Esophagus mucosa (tissue), 1 donor: ENCODE results near the gene UAP1. TPM values are rescaled to one million over a fixed set of nuclear protein-coding genes. Genes with fewer than 3 reads are reported as not detected.
"Not testable (repeated sequence)": the region's sequence is repeated elsewhere in the genome, so short reads cannot be mapped to it uniquely, and the experiment has no call there.

Source experiments
- ATAC-seq: fragments of 200-7000 bp; cut with Tn5 transposase; one replicate; pipeline ENCODE4 v1.9.1; 2020
- total RNA-seq: library from RNA; stranded (reverse); gene quantifications from one replicate; pipeline ENCODE4 v1.2.4, GENCODE V29; 2023
- donor health status: DM: yes; HTN: yes; CAD: no.

The UAP1 gene
- total RNA-seq, 1 donor from 2014 or later = 40.5 TPM

DNA sequence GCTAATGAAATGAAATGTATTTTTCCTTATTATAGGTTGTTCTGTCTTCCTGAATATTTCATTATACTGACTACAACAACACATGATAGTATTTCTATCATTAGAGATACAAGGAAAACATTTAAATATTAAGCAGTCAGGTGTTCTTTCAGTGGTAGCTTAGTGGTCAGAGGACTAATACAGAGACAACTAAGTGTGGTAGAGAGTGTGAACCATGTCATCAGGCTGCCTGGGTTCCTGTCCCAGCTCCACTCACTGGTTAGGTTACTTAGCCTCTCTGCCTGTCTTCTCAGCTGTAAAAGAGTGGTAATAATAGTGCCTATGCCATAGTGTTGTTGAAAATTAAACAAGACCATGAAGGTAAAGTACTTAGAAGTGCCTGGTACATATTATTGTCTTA, 3.9 kb downstream of the UAP1 start:
- no peak for ATAC-seq

DNA sequence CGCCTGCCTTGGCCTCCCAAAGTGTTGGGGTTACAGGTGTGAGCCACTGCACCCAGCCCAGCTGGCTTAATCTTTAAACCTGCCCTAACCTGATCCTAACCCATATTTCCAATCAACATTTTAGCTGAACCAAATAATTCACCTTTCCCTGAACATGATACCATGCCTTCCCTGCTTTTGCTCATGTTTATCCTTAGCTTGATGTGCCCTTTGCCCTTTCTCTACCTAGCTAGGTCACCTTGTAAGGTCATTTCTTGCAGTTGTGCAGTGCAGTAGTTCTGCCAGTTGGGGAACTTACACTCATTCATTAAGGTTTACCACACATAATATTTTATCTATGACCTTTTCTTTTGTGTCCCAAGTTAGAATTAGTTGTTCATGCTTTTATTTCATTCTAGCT, 5.3 kb downstream of the UAP1 start:
- no peak for ATAC-seq

DNA sequence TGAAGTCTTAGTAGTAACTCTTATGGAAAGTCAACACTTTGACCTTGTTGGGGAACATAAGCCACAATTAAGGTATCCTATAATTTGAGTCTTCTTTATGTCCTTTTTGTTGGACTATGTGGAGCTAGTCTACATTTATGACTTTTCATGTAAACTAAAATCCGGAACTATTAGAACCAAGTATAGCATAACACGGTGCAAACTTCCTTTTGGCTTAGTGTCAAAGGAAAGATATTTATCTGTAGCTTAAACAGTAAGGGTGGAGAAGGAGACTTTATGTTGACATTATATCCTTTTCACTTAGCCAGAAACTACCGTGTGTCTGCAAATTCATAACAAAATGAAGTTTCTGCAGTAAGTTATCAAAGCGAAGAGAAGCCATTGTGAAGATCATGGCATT, 7.3 kb downstream of the UAP1 start:
- ATAC-seq = no peak

DNA sequence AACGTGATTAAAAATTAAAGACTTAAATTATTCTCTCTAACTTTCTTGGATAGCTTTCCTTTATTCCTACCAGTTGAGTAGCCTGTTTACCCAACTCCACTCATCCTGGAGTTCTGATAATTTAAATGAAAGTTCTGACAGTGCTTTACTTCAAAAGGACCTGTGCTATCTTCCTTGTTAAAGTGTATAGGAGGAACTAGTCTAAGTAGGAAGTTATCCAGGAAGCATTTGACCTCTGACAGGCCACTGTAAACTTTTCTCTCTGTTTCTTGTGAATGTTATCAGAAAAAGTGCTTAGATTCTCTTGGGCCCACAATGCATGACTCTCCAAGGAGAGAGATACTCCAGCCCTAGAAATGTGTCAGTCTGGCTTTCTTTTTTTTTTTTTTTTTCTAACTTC, 9.2 kb downstream of the UAP1 start:
- no peak for ATAC-seq

DNA sequence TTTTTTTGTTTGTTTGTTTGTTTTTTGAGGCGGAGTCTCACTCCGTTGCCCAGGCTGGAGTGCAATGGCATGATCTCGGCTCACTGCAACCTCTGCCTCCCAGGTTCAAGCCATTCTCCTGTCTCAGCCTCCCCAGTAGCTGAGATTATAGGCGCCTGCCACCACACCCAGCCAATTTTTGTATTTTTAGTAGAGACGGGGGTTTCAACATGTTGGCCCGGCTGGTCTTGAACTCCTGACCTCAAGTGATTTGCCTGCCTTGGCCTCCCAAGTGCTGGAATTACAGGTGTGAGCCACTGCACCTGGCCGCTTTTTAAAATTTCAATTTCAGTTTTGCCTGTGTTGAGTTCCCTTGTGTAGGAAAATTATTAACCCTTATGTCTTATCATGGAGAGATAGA, 9.6 kb downstream of the UAP1 start:
- ATAC-seq = not testable (repeated sequence)

DNA sequence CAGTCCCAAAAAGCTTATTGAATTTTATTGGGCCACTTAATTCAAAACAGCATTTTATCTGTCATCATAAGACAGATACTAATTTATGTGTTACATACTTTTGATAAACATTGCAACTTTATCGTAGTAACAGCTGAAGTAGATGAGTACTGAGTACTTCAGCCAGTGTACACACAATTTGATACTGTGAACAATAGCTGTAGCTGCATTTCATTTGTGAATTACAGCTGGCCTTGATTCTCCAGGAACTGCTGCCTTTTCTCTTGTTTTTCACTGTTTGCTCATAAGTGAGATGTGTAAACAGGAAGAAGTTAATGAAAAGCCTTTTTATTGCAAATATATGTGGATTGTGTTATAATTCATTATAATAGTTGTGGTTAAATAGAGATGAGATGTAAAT, 10.2 kb downstream of the UAP1 start:
- no peak for ATAC-seq

DNA sequence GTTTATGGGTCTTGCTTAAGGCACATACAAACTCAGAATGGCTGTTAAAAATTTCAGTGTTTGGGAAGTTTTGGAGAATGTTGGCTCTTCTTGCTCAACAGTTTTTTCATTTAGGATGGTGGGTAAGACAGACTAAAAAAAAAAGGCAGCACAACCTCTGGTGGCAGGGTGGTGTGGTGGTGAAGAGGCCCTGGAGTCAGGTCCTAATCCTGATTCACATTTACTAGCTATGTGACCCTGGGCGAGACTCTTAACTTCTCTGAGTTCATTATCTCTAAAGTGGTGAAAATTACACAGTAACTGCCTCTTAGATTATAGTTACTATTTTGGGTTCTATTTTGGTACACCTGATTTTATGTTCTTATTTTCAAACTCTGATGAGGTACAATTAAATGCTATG, 11.6 kb downstream of the UAP1 start:
- no peak for ATAC-seq

DNA sequence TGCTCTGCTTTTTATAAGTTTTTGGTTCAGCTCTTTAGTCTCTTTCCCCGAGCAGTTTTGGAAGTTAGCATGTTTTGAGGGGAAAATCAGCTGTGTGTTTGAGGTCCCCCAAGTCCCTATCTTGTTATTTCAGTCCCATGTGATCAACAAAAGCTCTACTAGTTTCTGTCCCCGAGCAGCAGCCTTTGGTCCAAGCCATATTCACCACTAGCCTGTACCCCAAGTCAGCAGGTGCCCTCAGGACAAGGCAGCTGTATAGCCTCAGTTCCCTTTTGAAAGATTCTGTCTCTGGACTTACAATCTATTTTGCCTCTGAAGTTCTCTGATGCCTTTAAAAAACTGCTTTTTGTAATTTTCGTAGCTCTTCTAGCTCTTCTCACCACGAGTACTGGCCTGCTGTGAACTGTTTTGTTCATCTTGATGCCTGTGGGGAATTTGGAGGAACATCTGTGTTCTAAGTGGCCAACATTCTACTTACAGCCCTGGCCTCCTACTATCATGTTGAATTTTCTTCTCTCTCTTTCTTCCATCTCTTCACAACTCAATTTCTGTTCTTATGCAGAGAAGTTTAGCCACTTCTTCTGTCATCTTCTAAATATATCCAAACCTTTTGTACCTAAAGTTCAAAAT, 16.7 kb downstream of the UAP1 start:
- ATAC-seq = no peak

DNA sequence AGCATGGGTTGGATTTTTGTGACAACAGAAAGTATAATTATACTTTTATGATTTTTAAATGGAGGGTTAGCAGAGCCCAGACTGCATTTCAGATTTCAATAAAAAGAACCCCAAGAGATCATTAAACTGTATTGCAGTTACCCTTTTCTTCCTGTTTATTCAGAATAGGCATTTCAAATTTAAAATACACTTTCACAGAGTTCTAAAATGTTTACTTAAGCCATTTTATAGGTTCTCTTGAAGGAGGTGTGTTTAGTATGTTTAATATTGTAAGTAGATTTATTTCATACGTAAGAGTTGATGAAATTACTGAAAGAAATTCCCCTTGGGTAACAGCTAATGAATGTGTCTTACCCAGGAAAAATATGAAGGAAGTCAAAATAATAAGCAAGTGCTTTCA, 17.4 kb downstream of the UAP1 start:
- ATAC-seq = no peak

DNA sequence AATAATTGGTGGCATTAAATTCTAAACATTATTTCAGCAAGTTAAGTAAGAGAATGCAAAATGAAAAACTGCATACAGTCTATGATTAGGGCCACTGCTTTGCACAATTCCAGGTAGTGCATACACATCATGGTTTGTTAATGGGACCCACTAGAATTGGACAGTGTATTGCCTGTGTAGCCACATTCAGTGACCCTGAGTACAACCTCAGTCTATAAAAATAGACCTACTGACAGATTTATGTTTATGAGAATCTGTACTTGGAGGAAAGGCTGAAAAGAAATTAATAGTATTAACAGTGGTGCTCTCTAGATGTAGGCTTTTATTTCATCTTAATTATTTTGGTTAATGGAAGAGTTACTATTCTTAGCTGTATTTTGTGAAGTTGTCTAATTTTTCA, 18.8 kb downstream of the UAP1 start:
- no peak for ATAC-seq

DNA sequence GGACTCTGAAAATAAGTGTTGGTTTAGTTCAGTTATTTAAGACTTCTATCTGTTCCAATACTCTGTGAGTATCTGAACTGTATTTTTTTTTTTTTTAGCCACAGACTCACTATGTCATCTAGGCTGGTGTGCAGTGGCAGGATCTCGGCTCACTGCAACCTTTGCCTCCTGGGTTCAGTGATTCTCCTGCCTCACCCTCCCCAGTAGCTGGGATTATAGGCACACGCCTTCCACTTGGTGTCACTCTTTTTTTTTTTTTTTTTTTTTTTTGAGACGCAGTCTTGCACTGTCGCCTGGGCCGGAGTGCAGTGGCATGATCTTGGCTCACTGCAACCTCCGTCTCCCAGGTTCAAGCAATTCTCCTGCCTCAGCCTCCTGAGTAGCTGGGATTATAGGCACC, 21.4 kb downstream of the UAP1 start:
- not testable (repeated sequence) for ATAC-seq

DNA sequence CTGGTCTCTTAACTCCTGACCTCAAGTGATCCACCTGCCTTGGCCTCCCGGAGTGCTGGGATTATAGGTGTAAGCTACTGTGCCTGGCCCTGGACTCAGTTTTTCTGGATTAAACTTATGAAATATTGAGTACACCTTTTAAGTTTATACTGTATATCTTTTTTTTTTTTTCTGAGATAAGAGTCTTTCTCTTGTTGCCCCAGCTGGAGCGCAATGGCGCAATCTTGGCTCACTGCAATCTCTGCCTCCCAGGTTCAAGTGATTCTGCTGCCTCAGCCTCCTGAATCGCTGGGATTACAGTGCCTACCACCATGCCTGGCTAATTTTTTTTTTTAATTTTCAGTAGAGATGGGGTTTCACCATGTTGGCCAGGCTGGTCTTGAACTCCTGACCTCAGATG, 23.6 kb downstream of the UAP1 start:
- ATAC-seq = not testable (repeated sequence)

DNA sequence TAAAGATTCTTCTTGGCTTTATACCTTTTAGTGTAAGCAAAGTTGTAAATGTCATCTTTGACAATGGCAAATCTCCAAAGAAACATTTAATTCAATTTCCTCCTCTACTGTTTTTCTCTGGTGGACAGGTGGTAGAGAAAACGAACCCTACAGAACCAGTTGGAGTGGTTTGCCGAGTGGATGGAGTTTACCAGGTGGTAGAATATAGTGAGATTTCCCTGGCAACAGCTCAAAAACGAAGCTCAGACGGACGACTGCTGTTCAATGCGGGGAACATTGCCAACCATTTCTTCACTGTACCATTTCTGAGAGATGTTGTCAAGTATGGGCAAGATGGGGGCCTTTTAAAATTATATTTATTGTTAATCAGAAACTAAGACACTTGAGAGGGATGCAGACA, 25.8 kb downstream of the UAP1 start:
- peak; percentile 68 for ATAC-seq

DNA sequence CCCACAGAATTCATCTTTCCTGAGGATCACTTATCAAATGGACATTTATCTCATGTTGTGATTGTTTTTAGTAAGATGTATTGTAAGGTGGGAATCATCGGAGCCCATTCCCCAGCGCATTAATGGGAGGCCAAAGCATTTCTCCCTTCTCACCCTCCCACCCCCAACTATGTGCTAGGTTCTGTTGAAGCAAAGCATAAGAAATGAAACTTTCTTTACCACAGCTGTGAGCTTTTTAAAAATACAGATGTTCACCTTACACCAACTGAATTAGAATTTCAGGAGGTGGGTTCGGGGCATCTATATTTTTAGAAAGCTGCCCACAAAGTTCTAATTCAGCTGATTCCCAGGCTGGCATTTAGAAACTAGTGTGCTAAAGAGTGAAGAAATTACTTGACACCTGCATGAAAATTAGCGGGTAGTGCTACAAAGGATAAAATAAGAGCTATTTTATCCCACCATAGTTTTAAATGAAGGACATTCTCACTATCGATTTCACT, 26.3 kb downstream of the UAP1 start:
- ATAC-seq = no peak

DNA sequence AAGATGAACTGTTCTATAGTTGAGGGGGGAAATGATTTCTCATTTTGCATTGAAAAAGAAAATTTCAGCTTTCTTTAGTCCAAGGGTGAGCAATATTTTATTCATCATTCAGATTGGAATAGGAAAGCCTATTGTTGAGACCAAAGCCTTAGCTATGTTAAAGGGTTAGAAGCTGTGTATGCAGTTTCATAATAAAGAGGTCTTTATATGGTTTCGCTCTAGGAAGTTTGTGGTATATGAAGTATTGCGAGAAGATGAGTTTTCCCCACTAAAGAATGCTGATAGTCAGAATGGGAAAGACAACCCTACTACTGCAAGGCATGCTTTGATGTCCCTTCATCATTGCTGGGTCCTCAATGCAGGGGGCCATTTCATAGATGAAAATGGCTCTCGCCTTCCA, 28.6 kb downstream of the UAP1 start:
- no peak for ATAC-seq

DNA sequence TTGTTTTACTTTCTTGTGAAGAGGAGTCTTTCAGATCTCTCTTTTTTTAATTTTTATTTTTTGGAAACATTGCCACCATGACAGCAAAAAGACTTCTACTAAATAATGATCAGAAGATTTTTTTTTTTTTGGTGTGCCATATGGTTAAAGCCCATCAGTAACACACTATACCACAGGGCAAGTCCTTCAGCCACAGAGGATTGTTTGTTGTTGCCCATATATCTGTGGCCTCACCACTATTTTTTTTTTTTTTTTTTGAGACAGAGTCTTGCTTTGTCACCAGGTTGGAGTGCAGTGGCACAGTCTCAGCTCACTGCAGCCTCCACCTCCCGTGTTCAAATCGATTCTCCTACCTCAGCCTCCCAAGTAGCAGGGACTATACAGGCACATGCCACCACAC, 29.2 kb downstream of the UAP1 start:
- no peak for ATAC-seq

DNA sequence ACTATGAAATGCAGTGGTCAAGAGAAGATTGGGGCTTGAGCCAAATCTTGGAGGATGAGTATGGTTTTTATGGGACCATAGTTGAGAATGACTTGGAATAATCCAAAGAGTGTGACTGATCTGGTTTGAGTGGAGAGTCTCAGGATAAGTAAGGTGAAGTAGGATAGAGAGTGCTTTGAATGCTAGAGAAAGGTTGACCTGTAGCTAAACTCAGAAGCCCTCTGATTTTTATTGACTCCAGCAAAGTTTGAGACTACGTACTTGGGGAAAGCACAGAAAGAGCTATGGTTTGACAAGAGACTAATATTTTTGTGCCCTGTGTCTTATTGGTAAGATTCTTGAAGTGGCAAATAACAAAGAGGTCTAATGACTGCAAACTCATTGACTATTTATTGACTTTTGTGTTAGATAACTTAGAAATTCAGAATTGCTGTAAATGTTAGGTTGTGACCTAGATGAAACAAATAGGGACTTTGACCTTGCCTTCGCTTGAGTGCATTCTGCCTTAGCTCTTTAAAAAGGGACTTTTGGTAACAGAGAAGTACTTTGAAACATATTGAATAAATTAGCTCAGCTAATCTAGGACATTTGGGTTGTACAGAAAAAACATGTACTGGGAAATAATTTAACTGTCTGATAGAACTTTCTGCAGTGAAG, 35.1 kb downstream of the UAP1 start:
- ATAC-seq = no peak

DNA sequence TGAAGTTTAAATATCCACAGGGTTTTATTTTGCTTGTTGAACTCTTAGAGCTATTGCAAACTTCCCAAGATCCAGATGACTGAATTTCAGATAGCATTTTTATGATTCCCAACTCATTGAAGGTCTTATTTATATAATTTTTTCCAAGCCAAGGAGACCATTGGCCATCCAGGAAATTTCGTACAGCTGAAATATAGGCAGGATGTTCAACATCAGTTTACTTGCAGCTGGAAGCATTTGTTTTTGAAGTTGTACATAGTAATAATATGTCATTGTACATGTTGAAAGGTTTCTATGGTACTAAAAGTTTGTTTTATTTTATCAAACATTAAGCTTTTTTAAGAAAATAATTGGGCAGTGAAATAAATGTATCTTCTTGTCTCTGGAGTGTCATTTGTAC, 37.9 kb downstream of the UAP1 start:
- no peak for ATAC-seq

DNA sequence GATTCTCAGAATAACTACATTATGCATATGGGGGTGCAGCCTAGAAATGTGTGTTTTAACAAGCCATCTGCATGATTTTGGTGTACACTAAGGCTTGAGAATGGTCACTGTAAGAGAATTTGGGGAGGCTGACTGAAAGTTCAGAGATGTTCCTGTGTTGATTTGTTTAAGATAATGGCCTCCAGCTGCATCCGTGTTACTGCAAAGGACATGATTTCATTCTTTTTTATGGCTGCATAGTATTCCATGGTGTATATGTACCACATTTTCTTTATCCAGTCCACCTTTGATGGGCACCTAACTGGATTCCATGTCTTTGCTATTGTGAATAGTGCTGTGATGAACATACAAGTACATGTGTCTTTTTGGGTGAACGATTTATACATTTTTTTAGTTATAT, 41.6 kb downstream of the UAP1 start:
- ATAC-seq = not testable (repeated sequence)

DNA sequence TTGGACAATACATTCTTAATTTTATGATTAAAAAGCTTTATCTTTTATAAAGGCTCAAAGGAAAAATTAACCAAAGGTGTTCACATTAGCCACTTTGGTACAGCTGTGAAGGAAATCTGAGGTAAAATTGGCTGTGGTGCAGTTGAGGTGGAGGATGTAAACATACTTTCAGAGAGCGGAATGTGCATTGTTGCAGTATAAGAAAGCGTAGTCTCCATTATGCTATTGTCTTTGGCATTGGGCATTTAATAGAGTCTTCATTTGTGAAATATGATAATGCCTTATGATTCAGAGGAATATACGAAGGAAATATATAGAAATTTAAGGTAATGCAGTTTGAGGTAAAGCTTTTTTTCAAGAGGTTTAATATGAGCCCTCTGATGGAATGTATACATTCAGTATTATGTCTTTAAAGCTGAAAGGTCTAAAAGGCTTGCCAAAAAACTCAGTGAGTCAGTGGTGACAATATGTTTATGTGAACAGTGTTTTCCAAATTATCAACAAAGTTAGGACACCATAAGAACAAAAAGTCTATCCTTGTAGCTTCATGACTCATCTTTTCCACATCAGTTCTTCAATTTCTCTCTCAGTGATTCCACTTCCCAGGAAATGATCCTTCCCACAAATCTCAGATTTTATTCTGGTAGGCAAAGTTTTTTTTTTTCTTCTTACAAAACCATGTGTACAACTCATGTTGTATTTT, 43.9 kb downstream of the UAP1 start:
- peak; percentile 87 for ATAC-seq

DNA sequence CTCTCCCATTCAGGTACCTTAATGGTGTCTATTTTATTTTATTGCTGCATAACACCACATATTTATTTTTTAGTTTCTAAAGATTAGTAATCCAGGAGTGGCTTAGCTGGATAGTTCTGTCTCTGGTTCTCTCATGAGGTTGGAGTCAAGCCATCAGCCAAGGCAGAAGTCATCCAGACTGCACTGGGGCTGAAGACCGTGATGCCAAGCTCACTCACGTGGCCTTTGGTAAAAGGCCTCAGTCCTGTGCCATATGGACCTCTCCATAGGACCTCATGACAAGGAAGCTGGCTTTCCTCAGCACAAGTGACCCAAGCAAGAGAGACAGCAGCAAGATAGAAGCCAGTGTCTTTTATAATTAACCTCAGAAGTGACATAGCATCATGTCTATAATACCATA, 47.8 kb downstream of the UAP1 start:
- no peak for ATAC-seq

DNA sequence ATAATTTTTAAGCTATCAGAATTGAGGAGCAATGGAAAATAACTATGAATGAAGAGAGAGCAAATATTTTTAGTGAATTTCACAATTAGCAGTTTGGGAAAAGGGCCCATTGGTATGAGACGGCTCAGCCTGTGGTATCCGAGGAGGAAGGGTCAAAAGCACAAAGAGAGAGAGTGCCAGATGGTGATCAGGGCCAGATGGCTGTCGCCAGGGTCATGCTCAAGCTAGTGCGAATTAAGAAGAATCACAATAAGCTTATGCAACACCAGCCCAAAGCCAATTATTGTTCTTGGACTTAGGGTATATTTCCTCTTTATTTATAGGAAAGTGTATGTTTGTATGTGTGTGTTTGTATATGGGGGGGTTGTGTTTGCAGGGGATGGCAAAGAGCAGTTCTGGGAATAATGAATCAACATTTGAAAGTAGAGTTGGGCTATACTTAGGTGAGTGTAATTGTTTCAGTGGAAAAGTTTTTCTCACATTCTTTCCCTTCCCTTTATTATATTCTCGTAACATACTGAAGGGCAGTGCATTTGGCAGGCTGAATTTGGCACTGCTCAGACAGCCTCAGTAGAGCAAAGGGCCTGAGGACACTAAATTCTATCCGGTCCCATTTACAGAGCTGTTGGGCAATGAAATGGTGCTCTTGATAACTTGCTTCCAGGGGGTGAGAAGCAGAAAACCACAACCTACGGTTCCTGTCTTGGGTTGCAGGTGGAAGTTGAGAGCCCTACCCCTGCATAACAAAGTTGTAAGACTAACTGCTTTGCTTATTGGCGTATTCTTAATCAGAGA, 51.3 kb downstream of the UAP1 start:
- ATAC-seq = peak; percentile 48

DNA sequence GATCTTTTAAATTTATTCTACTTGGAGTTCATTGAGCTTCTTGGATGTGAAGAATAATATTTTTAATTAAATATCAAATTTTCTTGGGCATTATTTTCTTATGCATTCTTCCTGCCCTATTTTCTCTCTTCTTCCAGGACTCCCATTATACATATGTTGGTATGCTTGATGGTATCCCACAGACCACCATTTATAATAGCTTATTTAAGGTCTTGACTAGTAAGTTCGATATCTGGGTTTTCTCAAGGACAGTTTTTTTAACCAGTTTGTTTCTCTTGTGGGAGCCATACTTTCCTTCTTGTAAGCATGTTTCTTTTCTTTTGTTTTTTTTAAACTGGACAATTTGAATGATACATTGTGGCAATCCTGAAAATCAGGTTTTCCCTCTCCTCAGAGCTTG, 55.3 kb downstream of the UAP1 start:
- no peak for ATAC-seq
